Stimulated activated CD8-positive, alpha-beta memory T cell treated with anti-CD3 and anti-CD28 coated beads, Interleukin-4, amount 100 ng/mL, for 1 hour (primary cell): ENCODE data around the gene HAUS3.

Source experiments
- DNase-seq, 2 donors: peaks; one replicate each; pipeline ENCODE4 v3.0.0-alpha.2; 2020; ENCODE audit warnings: low read depth in 2 of 2, low spot score in 1 of 2

HAUS3 gene

DNA sequence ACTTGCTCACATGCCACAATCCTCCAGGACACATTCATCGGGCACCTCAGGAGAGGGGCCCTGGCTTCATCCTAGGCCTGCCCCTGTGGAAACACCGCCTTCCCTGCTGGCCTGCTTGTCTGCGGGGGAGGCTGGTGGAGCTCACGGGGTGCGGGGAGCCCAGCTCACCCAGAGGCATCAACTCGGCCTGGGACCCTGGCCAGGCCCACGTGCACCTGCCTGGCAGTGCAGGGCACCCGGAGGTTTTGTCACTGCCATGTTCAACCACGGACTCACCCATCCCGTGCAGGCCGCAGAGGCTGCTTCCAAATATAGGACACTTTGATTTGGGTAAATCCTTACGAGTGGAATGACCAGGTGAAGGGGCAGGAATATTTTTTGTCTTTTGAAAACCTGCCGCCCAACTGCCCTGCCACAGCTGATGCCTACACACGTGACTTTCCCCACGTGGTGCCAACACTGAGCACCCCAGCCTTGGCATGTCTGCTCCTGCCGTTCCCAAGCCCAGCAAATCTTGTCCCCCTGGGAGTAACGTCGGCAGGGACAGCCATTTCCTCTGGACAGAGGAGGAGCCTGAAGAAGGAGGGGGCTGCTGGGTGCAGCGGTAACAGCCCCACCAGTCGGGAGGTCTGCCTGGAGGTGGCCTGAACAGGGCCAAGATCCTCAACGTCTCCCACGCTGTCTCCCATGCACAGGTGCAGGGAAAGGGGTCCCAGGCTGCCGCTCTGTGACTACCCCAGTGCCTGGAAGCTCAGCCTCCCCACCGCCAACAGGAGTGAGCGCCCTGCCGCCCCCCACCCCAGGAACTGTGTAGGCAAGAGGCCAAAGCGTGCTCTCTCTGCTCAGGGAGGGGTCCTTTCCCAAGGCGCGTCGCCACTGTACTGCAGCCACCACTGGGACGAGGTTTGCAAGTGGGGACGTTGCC lies 11.5 kb upstream of the HAUS3 start:
- DNase-seq = no peak

DNA sequence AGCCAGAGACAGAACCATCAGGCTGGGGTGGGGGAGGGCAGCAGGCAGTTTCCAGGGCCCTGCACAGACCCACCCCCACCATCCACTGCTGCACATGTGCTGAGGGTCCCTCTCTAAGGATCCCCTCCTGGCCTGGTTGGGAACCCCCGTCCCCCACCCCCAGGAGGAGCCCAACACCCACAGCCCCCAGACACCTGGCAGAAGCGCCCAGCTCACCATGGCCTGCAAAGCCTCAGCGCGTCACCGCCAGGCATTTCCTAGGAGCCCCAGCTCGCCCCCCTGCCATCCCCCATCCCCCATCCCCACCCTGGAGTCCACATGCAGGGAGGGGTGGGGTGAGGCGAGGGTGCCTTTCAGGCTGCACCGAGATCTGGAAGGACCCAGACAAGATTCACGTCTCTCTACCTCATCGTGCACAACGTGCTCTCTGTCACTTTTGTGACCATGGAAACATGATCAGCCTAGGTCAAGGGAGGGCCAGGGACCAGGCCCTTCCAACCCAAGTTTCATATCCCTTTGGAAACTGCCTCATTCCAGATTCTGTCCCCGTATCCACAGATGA lies 10.7 kb upstream of the HAUS3 start:
- DNase-seq = no peak

DNA sequence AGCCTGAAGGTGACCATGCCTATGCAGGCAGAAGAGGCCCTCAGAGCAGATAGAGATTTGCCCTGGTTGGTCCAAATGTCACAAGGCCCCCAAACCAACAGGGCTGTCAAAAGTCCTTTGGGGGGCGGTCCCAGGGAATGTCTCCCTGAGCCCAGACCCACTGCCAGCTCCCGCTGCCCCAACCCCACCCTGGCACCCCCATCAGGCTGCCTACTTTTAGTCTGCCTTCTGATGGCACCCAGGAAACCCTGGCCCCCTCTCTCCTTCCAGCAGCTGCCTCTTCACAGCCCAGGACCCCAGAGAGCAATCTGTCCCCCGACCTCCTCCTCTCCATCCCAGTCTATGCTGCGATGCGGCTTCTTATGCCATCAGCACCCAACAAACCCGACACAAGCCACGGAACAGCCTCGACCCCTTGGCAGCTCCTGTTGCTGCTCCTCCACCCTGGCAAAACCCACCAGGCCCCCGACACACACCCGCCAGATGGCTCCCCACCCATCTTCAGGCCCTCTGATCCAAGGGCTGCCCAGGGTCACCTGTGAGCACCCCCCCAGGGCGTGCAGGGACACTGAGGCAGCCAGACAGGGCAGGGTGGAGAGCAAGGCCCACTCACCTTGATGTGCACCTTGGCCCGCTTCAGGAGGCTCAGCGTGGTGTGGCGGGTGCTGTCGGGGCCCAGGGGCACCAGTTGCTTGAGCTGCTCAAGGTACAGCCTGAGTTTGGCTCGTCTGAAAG lies 10.0 kb upstream of the HAUS3 start:
- no peak for DNase-seq

DNA sequence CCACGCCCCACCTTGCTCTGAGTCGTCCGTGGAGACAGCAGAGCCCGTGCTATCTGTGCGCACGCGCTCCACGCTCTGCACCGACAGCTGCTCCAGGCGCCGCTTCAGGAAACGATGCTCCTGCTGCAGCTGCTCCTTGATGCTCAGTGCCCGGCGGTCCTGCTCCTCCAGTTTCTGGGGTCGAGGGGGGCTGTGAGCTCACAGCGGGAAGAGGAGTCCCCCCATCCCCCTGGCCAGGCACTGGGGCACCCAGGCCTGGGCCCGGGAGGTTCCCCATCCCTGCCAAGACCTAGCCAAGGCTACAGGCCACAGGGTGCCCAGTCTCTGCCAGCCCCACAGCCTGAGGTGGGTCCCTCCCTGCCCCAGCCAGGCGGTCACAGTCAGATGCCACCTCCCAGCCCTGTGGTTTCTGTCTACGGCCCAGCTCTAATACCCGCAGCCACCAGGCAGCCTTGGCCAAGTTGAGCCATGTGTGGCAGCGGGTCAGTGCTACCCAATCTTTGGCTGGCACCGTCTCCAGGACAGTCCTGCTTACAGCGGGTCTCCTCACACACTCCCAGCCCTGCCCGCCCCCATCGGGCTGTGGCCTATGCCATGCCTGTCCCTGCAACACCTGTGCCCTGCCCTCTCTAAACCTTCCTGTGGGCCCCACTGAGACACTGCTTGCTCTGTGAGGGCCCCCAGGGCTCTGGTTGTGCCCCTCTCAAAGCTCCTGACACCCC lies 9.3 kb upstream of the HAUS3 start:
- DNase-seq = no peak

DNA sequence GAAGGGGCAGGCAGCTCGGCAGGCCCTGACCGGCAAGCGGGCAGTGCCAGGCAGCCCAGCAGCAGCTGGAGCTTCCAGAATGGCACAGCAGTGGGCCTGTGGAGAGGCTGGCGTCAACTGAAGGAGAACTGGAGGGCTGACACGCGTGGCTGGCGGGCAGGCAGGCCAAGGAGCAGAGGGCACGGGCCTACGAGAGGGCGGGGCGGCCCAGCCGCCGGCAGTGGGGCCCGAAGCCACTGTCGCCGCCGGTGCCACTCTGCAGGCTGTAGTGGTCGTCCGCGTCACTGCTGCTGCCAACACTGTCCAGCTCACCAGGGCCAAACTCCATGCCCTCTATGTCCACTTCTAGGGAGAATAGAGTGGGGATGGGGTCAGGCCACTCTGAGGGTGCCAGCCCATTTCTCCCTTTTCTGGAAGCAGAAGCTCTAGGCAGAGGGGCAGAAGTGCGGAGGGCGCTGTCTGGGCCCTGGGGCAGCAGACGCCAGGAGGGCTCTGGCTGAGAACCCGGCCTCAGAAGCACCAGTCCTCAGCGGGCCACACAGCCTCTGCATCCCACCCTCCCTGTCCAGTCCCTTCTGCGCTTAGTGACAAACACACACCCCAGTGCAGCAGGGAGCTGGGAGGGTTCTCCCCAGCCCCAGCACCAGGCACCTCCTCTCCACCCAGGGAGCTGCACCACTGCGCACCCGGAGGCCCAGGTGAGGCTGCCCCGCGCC lies 8.6 kb upstream of the HAUS3 start:
- DNase-seq = no peak

DNA sequence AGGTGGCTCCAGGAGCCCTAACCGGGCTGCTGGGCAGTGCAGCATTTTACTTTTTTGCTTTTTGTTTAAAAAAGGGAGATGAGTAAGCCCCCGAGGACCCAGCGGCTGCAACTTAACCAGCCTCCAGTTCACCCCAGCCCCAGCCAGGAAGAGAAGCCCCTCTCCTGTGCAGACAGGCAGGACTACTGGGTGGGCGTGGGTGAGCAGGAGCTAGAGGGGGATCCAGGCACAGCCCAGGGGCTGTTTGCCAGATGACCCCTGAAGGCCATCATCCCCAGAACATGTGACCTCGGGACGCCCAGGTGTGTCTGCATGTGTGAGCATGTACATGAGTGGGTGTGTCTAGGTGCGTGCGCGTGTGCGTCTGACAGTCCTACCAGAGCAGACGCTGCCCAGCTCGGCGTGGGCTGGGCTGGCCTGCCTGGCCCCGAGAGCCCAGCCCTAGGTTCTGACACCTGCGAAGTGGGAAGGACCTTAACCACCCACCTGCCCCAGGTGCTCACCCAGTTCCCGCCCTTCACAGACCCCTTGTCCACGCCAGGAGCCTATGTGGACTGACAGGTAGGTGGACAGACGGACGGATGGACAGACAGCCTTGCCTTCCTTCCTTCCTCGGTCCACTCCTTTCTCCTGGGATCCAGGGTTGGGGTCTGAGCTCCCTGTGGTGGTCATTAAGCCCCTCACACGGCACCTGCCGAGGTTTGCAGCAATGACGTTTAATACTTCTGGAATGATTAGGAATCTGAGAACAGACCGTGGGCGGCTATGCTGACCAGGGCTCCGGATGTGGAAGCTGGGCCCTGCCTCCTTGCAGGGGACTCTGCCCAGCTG lies 7.8 kb upstream of the HAUS3 start:
- DNase-seq = no peak

DNA sequence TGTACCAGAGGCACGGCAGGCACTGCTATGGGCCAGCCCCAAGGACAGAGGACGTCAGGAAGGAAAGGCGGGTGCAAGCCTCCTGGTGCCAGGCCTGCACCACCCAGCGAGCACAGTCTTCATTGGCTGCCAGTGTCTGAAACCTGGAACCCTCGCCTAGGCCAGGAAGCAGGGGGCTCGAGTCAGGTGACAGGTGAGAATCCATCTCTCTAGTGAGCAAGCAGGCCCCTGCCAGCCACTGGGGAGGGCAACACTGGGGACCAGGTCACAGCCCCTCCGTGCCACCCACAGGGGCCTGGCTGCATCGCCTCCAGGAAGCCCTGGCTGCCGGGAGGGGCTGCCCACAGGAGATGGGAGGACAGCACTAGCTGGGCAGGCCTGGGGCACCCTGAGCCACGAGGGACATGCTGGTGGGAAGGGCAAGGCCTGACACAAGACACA lies 6.9 kb upstream of the HAUS3 start:
- no peak for DNase-seq

DNA sequence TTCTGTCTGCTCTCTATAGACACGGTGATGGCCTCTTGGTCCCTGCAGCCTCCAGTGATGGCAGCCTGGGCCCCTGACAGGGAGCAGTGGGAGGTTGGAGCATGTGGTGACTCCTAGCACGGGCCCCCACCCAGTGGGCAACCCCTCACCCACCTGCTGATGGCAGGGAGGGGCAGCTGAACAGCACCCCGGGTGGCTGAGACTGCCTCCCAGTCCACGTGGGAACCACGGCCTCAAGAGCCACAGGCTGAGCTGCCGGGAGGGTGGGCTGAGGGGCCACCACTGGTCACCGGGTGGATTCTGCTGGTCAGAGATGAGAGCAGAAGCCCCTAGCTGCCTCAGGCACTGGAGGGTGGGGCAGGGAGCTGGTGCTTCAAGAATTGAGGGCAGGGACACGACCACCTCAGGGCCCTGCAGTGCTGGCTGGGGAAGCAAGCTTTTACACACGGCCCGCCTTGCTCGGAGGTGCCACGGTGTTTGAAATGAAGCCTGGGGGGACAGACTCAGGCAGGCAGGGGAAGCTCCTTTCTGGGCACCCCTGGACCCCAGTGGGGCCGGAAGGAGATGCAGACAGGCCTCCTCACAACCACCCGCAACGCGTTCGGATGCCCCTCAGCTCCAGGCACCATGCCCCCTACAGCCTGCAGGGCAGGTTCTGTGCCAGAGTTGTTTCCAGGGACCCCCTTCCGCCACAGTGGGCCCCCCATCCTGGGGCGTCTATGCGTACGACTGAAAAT lies 6.3 kb upstream of the HAUS3 start:
- no peak for DNase-seq

DNA sequence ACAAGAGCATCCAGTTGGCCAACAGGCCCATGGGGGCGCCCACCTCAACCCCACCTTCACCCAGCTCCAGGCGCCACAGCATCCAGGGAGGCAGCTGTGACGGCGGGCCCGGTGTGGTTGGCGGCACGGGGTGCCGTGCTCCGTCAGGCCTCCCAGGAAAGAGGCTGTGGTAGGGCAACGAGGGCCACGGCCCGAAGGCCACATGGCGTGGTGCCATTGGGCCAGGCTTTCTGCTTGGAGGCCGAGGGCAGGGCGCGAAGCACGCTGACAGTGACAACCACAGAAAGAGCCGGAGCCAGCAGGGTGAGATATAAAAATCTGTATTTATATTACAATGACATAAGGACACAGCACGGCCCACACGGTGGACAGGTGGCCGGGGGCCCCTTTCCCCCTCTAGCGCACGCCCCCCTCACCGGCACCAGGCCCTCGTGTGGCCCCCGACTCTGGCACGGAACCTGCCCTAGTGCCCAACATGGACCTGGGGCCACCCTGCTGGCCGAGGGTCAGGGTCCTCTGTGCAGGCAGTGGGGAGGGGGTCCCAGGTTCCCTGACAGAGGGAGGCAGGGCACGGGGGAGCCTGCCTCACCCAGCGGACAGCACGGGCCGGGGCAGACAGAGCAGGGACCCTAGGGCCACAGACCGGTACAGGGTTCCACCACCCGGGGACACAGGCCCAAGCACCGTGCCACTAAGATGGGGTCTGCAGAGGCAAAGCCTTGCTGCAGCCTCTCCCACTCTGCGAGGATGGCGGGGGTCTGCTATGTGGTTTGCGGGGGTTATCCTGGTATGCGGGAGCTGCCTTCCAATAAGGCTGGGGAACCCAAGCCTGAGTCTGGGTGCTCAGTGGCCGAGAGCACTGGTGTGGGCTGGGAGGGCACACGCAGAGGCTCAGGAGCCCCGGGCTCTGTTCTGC lies 5.5 kb upstream of the HAUS3 start:
- DNase-seq = no peak

DNA sequence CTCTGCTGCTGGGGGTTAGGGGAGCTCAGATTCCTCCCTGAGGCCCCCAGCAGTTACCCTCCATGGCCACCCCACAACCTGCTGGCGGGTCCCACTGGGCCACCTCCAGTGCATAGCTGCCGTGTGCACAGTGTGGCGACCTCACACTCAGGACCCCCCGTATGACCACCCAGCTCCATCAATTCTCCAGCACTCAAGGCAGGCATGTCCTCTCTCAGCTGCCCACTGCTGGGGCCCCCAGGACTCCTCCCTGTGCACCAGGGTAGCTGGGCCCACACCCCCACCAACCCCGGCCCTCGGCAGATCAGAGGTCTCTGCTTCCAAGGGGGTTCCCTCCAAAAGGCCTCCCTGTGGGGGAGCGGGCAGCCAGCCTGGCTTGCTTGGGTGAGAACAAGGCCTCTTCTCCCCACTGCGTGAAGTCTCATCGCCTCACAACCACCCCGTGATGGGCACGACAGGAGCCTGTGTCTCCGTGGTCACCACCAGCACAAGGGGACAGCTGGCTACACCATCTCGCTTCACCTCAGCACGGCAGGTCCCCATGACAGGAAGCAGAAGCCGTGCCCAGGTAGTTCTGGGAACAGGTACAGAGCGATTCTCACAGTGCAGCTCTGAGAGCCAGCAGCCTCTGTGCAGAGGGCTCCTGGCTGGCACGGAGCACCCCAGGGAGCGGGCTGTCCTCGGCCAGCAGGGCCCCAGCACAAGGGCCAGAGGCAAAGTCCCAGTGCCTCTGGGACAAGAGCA lies 4.6 kb upstream of the HAUS3 start:
- no peak for DNase-seq

DNA sequence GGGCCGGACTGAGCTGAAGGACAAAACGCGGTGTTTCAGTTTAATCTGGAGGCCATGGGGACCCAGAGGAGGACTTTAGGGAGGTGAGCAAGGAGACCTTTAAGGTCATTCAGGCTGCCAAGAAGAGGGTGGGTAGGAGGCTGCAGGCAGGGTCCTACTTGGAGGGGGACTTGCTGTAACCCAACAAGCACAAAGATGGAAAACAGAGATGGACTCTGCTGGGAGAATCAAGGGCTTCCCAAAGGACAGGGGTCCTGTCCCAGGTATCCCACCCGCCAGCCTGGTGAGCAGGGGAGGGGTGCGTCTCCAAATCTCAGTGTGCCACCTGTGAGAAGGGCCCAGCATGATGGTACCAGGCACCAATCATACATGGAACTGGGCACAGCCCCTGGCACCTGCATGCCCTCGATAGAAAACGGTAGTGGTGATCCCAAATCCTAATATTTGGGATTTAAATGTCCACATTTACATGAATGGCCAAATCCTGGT lies 3.9 kb upstream of the HAUS3 start:
- DNase-seq = no peak

DNA sequence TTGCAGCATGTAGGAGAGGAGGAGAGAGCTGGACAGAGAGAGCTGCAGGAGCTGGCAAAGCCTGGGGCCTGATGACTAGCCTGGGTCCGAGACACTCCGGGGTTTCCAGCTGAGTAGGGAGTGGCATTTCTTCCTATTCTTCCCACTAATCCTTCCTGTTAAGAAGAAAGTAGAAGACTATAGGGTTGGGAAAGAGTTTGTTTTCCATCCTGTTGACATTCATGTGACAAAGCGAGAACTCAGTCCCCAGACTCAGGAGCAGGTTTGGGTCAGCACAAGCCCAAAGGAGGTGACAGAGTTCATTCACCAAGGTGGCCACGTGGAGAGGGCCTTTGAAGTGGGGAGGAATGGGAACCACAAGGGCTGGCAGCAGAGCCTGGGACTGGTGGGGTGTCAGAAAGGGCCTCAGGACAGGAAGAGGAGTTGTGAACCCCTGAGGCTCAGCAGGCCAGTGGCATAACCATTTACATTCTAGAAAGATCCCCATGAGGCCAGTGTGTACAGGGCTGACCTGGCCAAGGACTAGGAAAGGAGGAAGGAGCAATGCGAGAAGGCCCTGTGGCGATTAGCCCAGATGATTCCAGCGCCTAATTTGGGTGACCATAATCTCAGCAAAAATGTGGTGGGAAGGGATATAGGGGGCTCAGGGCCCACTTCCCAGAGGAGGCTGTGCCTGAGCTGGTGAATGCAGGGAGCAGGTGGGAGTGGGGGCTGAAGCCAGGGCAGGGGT lies 3.3 kb upstream of the HAUS3 start:
- DNase-seq = no peak

DNA sequence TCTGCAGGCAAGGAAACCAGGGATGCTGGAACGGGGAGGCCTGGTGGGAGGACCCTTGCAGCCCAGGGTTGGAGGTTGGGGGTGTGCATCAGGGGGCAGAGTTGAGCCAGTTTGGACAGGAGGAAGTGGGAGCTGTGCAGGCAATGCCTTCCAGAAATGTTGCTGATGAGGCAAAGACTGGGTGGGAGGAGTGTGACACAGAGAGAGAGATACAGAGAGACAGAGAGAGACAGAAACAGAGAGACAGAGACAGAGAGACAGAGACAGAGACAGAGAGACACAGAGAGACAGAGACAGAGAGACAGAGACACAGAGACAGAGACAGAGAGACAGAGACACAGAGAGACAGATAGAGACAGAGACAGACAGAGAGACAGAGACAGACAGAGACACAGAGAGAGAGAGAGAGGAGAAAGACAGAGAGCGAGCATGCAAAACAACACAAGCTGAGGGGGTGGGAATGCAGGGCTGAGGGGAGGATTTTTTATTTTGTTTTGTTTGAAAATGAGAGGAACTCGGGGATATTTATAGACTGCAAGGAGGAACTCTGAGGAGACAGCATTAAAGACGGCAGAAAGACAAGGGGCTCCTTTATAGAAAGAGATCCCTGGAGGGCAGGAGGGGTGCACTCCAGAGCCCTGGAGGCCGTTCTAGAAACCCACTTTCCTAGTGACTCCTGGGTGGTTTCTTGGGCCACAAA lies 1.9 kb upstream of the HAUS3 start:
- no peak for DNase-seq

DNA sequence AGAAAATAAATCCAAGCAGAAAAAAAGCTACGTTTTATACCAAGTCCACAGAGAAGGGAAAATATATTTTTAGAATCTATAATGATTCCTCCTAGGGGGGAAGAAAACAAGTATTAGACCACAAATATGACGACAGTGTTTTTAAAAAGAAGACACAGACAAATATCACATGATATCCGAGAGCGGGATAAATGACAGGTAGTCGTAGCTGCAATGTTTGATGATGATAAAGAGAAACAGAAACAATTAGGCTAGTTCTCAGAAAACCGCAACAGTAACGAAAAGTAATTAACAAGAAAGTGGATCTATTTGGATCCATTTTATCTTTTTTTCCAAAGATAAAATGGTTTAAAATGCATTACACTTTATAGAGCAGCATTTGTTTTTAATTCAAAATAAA lies 918 bp downstream of the HAUS3 start:
- no peak for DNase-seq

DNA sequence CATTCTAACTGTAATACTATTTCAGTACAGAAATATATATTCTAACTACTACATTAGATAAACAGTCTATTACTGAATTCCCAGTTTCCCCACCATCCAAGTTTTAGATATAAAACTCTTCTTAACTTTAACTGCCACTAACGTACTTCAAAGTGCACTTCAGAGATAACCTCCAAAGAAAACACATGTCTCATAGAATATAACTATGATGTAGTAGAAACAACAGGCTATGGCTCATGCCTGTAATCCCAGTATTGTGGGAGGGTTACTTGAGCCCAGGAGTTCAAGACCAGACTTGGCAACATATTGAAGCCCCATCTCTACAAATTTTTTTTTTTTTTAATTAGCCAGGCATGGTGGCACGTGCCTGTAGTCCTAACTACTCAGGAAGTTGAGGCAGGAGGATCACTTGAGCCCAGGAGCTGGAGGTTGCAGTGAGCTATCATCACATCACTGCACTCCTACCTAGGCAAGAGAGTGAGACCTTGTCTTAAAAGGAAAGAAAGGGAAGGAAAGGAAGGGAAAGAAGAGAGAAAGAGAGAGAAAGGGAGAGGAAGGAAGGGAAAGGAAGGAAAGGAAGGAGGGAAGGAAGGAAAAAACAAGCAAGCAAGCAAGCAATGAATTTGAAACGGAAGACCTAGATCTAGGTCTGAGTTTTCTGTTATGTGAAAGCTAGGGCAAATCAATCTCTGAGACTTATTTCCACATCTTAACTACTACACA lies 4.8 kb downstream of the HAUS3 start:
- no peak for DNase-seq
